Measurements from ENCODE around the gene FIP1L1. TPM values are rescaled to one million over a fixed set of nuclear protein-coding genes. Genes with fewer than 3 reads are reported as not detected.
A peak's percentile ranks its signal among the peaks of the same experiment; 100 is the strongest.

Gene FIP1L1
- total RNA-seq, 5 donors from 2014 or later (not counting 1 experiment from before 2014, with no cell fraction given), result 63.6 to 72.3 (median 69.7) TPM

DNA sequence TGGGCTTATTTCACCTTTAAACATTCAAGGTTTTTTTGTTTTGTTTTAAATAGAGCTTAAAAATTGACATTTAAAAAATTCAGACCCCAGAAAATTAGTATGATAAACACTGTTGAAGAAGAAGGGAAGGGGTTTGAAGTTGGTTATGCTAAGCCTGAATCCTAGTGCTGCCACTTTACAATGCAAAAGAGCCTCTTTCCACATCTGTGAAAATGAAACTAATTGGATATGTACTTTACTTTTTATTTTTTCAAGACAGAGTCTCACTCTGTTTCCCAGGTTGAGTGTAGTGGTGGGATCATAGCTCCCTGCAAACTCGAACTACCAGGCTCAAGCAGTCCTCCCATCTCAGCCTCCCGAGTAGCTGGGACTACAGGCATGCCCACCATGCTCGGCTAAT lies 41.8 kb downstream of the FIP1L1 start:
- Mint-ChIP-seq H3K36me3 (peaks cover 19% of the 10 kb centered on the region), H3K27ac (peak overlapping the region in 1 of 2 donors; percentile 23), H3K4me1 (peaks cover 17 to 22% (median 19%) of the 10 kb centered on the region in 3 donors), H3K9me3 (no peaks in the 10 kb centered on the region), H3K4me3 (no peak overlapping the region), H3K27me3 (no peaks in the 10 kb centered on the region)
- H3K27me3 ChIP-seq (replicated peaks in 1 of 2; ENCODE audit: control insufficient read depth in 2 of 2, extremely low read depth in 1 of 2, insufficient read depth in 2 of 2, low read length in 1 of 2), result no peaks in the 10 kb centered on the region
- ATAC-seq (replicated peaks in 1 of 4) (no peak), DNase-seq (no peak)
- peaks cover 0 to 8% of the 10 kb centered on the region in 2 donors for H3K36me3 ChIP-seq (ENCODE audit: control insufficient read depth in 2 of 2, extremely low read depth in 1 of 2, insufficient read depth in 1 of 2, low read length in 1 of 2)
- no CpG with 5 or more reads among the region's 3 CpGs for WGBS (ENCODE audit: insufficient coverage)
- H3K9me3 ChIP-seq, result no peaks in the 10 kb centered on the region
- ChIA-PET CTCF (interaction anchor here in 1 of 2 donors (1.2 kb wide), 1 partner anchor 12 kb away, joined by 4 read pairs; no protein-coding TSS in a partner anchor), POLR2A (no interaction called here)
- no peak overlapping the region for H3K4me3 ChIP-seq (ENCODE audit: control insufficient read depth in 1 of 2, extremely low read depth in 1 of 2, low read length in 1 of 2)
- H3K27ac ChIP-seq (ENCODE audit: low read length), result no peak overlapping the region
- no peaks in the 10 kb centered on the region for H3K4me1 ChIP-seq (ENCODE audit: control insufficient read depth in 1 of 2, extremely low read depth in 1 of 2, insufficient read depth in 2 of 2, low read length in 2 of 2)

- ATAC-seq (replicated peaks in 1 of 4) (no peak), DNase-seq (no peak)
- H3K4me1 Mint-ChIP-seq, result peaks cover 16 to 21% (median 17%) of the 10 kb centered on the region in 3 donors
- ChIA-PET POLR2A (no interaction called here), CTCF (no interaction called here)
- Histone ChIP-seq H3K27me3 (replicated peaks in 1 of 2; ENCODE audit: control insufficient read depth in 2 of 2, extremely low read depth in 1 of 2, insufficient read depth in 2 of 2, low read length in 1 of 2) (no peaks in the 10 kb centered on the region), H3K4me1 (ENCODE audit: control insufficient read depth in 1 of 2, extremely low read depth in 1 of 2, insufficient read depth in 2 of 2, low read length in 2 of 2) (no peaks in the 10 kb centered on the region), H3K9me3 (no peaks in the 10 kb centered on the region), H3K4me3 (ENCODE audit: control insufficient read depth in 1 of 2, extremely low read depth in 1 of 2, low read length in 1 of 2) (no peak overlapping the region), H3K27ac (ENCODE audit: low read length) (no peak overlapping the region), H3K36me3 (ENCODE audit: control insufficient read depth in 2 of 2, extremely low read depth in 1 of 2, insufficient read depth in 1 of 2, low read length in 1 of 2) (peaks cover 0 to 17% of the 10 kb centered on the region in 2 donors)
- peaks cover 11% of the 10 kb centered on the region for H3K36me3 Mint-ChIP-seq
- H3K27ac Mint-ChIP-seq, result no peak overlapping the region
- no CpG with 5 or more reads among the region's 2 CpGs for WGBS (ENCODE audit: insufficient coverage)
- no peaks in the 10 kb centered on the region for H3K9me3 Mint-ChIP-seq
- H3K27me3 Mint-ChIP-seq, result no peaks in the 10 kb centered on the region
- no peak overlapping the region for H3K4me3 Mint-ChIP-seq
These were observed 44.4 kb downstream of the FIP1L1 start for GRCh38 chr4:53421791-53422190.

GRCh38 chr4:53422367-53422766 lies 44.9 kb downstream of the FIP1L1 start:
- WGBS (ENCODE audit: insufficient coverage), result no CpG with 5 or more reads among the region's 1 CpG

GRCh38 chr4:53424280-53424679 lies 46.8 kb downstream of the FIP1L1 start:
- Mint-ChIP-seq H3K27ac (no peak overlapping the region), H3K36me3 (peaks cover 21% of the 10 kb centered on the region)
- no peak for DNase-seq

More at GRCh38 chr4:53422367-53422766, 44.9 kb downstream of the FIP1L1 start:
- H3K36me3 ChIP-seq (ENCODE audit: control insufficient read depth in 2 of 2, extremely low read depth in 1 of 2, insufficient read depth in 1 of 2, low read length in 1 of 2), result peaks cover 0 to 22% of the 10 kb centered on the region in 2 donors
- no peaks in the 10 kb centered on the region for H3K4me1 ChIP-seq (ENCODE audit: control insufficient read depth in 1 of 2, extremely low read depth in 1 of 2, insufficient read depth in 2 of 2, low read length in 2 of 2)
- Mint-ChIP-seq H3K9me3 (no peaks in the 10 kb centered on the region), H3K4me1 (peaks cover 16 to 21% (median 17%) of the 10 kb centered on the region in 3 donors), H3K4me3 (no peak overlapping the region), H3K36me3 (peaks cover 13% of the 10 kb centered on the region), H3K27ac (no peak overlapping the region), H3K27me3 (no peaks in the 10 kb centered on the region)
- ChIA-PET CTCF (interaction anchor here in 1 of 2 donors (0.6 kb wide), 1 partner anchor 32 kb away, joined by 4 read pairs; no protein-coding TSS in a partner anchor), POLR2A (no interaction called here)
- DNase-seq, result no peak
- ATAC-seq (replicated peaks in 1 of 4), result no peak
- no peak overlapping the region for H3K27ac ChIP-seq (ENCODE audit: low read length)
- no peaks in the 10 kb centered on the region for H3K27me3 ChIP-seq (replicated peaks in 1 of 2; ENCODE audit: control insufficient read depth in 2 of 2, extremely low read depth in 1 of 2, insufficient read depth in 2 of 2, low read length in 1 of 2)
- no peaks in the 10 kb centered on the region for H3K9me3 ChIP-seq
- H3K4me3 ChIP-seq (ENCODE audit: control insufficient read depth in 1 of 2, extremely low read depth in 1 of 2, low read length in 1 of 2), result no peak overlapping the region

DNA sequence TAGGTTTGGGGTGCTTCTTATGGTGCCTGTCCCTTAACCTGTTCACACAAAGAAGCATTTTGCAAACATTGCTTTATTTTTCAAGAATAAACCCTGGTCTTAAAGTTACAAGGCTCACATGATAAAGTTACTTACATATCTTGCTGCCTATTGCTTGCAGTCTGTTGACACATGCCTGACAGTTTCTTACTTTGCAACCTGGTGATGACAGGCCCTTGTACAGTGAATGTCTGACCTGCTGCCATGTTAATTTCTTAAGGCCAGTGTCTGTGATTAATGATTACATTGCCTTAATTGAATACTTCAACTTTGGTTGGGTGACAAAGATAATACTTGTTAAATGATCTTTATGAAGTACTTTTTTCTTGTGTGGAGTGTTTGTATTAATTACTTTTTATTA lies 49.9 kb downstream of the FIP1L1 start:
- Mint-ChIP-seq H3K27me3 (no peaks in the 10 kb centered on the region), H3K9me3 (no peaks in the 10 kb centered on the region), H3K27ac (peak overlapping the region in 1 of 2 donors; percentile 3), H3K4me3 (no peak overlapping the region), H3K4me1 (peaks cover 11 to 35% (median 26%) of the 10 kb centered on the region in 3 donors), H3K36me3 (peaks cover 36% of the 10 kb centered on the region)
- Histone ChIP-seq H3K4me1 (ENCODE audit: control insufficient read depth in 1 of 2, extremely low read depth in 1 of 2, insufficient read depth in 2 of 2, low read length in 2 of 2) (no peaks in the 10 kb centered on the region), H3K27ac (ENCODE audit: low read length) (no peak overlapping the region), H3K36me3 (ENCODE audit: control insufficient read depth in 2 of 2, extremely low read depth in 1 of 2, insufficient read depth in 1 of 2, low read length in 1 of 2) (peaks cover 0 to 42% of the 10 kb centered on the region in 2 donors), H3K4me3 (ENCODE audit: control insufficient read depth in 1 of 2, extremely low read depth in 1 of 2, low read length in 1 of 2) (no peak overlapping the region), H3K27me3 (replicated peaks in 1 of 2; ENCODE audit: control insufficient read depth in 2 of 2, extremely low read depth in 1 of 2, insufficient read depth in 2 of 2, low read length in 1 of 2) (no peaks in the 10 kb centered on the region), H3K9me3 (no peaks in the 10 kb centered on the region)
- DNase-seq (no peak), ATAC-seq (replicated peaks in 1 of 4) (no peak)
- ChIA-PET POLR2A (interaction anchor here in 1 of 2 donors (0.6 kb wide), 1 partner anchor 76 kb away, joined by 5 read pairs; no protein-coding TSS in a partner anchor), CTCF (no interaction called here)

More at GRCh38 chr4:53424280-53424679, 46.8 kb downstream of the FIP1L1 start:
- CTCF ChIA-PET, result no interaction called here
- ATAC-seq (replicated peaks in 1 of 4), result no peak
- no peaks in the 10 kb centered on the region for H3K27me3 ChIP-seq (replicated peaks in 1 of 2; ENCODE audit: control insufficient read depth in 2 of 2, extremely low read depth in 1 of 2, insufficient read depth in 2 of 2, low read length in 1 of 2)
- H3K36me3 ChIP-seq (ENCODE audit: control insufficient read depth in 2 of 2, extremely low read depth in 1 of 2, insufficient read depth in 1 of 2, low read length in 1 of 2), result peaks cover 0 to 37% of the 10 kb centered on the region in 2 donors
- Mint-ChIP-seq H3K4me3 (no peak overlapping the region), H3K9me3 (no peaks in the 10 kb centered on the region), H3K27me3 (no peaks in the 10 kb centered on the region), H3K4me1 (peaks cover 6 to 21% (median 12%) of the 10 kb centered on the region in 3 donors)
- no peaks in the 10 kb centered on the region for H3K4me1 ChIP-seq (ENCODE audit: control insufficient read depth in 1 of 2, extremely low read depth in 1 of 2, insufficient read depth in 2 of 2, low read length in 2 of 2)
- POLR2A ChIA-PET, result interaction anchor here in 1 of 2 donors (1.3 kb wide), 1 partner anchor 44 kb away, joined by 3 read pairs; no protein-coding TSS in a partner anchor
- H3K4me3 ChIP-seq (ENCODE audit: control insufficient read depth in 1 of 2, extremely low read depth in 1 of 2, low read length in 1 of 2), result no peak overlapping the region
- no peaks in the 10 kb centered on the region for H3K9me3 ChIP-seq
- H3K27ac ChIP-seq (ENCODE audit: low read length), result no peak overlapping the region

DNA sequence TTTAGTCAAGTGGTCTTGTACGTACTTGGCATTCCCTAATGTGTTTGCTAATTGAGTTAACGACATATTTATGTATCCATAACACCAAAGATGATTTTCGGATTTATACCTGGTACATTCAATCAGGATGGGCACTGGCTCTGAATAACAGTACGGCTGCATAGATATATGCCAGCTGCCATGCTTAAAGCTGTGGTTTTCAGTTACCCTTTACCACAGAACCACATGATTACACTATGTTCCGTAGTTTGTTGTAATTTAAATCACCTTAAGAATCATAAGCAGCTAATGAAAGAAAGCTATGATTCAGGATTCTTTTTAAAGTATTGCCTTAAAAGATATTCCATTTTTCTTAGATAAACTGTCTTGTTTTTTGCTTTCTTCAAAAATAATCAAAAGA lies 53.6 kb downstream of the FIP1L1 start:
- no peak overlapping the region for H3K27ac ChIP-seq (ENCODE audit: low read length)
- Mint-ChIP-seq H3K27ac (no peak overlapping the region), H3K4me3 (no peak overlapping the region), H3K9me3 (no peaks in the 10 kb centered on the region), H3K4me1 (peaks cover 11 to 24% (median 20%) of the 10 kb centered on the region in 3 donors), H3K27me3 (no peaks in the 10 kb centered on the region), H3K36me3 (peaks cover 45% of the 10 kb centered on the region)
- ChIA-PET POLR2A (interaction anchor here in 1 of 2 donors (1.1 to 1.3 kb wide), 2 partner anchors 18 to 40 kb away, joined by 3 read pairs; no protein-coding TSS in a partner anchor), CTCF (interaction anchor here in 1 of 2 donors (0.8 kb wide), 1 partner anchor 11 kb away, joined by 4 read pairs; no protein-coding TSS in a partner anchor)
- WGBS (ENCODE audit: insufficient coverage), result 90% methylated on average over 3 of the region's 5 CpGs
- ATAC-seq (replicated peaks in 1 of 4), result peak in 2 of 4 experiments; percentile 55 to 64
- no peaks in the 10 kb centered on the region for H3K4me1 ChIP-seq (ENCODE audit: control insufficient read depth in 1 of 2, extremely low read depth in 1 of 2, insufficient read depth in 2 of 2, low read length in 2 of 2)
- no peaks in the 10 kb centered on the region for H3K27me3 ChIP-seq (replicated peaks in 1 of 2; ENCODE audit: control insufficient read depth in 2 of 2, extremely low read depth in 1 of 2, insufficient read depth in 2 of 2, low read length in 1 of 2)
- H3K4me3 ChIP-seq (ENCODE audit: control insufficient read depth in 1 of 2, extremely low read depth in 1 of 2, low read length in 1 of 2), result no peak overlapping the region
- no peaks in the 10 kb centered on the region for H3K9me3 ChIP-seq
- DNase-seq, result peak in 1 of 35 experiments; percentile 17
- peaks cover 3 to 52% of the 10 kb centered on the region in 2 donors for H3K36me3 ChIP-seq (ENCODE audit: control insufficient read depth in 2 of 2, extremely low read depth in 1 of 2, insufficient read depth in 1 of 2, low read length in 1 of 2)

All from T-cell (primary cell).